DMS153 (cell line): ENCODE measurements around the gene SIGLEC12.
"Not testable (repeated sequence)": the region's sequence is repeated elsewhere in the genome, so short reads cannot be mapped to it uniquely, and the experiment has no call there.

Source experiments
- DNase-seq: peaks from one replicate; lab custom pipeline; 2025; lab: John Stamatoyannopoulos, UW

SIGLEC12 gene

GRCh38 chr19:51479531-51480331 lies 21.9 kb downstream of the SIGLEC12 start:
- DNase-seq, result no peak

GRCh38 chr19:51478381-51479234 lies 23.0 kb downstream of the SIGLEC12 start, which contains the start of gene CEACAM18:
TSS of gene CEACAM18 (plus strand) at chr19:51478539.
- no peak for DNase-seq

DNA sequence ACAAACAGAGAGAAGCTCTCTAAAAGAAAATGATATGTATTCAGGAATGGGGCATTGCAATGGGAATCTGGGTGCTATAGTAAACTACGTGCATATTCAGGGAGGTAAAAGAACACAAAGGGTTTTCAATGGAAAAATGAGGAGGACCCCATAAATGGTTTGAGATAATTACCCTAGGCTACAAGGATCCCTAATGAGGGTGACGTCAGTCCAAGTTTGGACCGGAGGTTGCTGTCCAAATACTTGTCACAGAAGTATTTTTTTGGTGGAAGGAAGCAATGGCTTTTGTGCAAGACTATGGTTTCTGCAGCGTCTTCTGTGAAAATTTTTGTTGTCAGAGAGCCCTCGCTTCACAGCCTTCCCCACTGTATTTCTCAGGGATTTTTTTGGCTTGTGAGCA lies 24.3 kb downstream of the SIGLEC12 start:
- no peak for DNase-seq

- no peak for DNase-seq
Measured at GRCh38 chr19:51476164-51476563, 25.4 kb downstream of the SIGLEC12 start.

GRCh38 chr19:51473009-51473707 lies 28.4 kb downstream of the SIGLEC12 start:
- peak; percentile 23 for DNase-seq

DNA sequence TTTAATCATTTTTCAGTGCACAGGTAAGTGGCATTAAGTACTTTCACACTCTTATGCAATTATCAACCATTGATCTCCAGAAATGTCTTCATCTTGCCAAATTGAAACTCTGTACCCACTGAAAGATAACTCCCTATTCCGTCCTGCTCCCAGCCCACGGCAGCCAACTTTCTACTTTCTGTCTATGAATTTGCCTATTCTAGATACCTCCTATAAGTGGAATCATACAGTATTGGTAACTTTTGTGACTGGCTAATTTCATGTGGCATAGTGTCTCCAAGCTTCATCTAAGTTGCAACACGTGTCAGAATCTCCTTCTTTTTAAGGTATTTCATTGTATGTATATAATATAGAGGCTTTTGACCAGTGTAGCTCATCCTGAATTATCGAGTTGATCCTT lies 29.0 kb downstream of the SIGLEC12 start:
- DNase-seq, result no peak

- no peak for DNase-seq
Measured at GRCh38 chr19:51471527-51471926, 30.1 kb downstream of the SIGLEC12 start.

DNA sequence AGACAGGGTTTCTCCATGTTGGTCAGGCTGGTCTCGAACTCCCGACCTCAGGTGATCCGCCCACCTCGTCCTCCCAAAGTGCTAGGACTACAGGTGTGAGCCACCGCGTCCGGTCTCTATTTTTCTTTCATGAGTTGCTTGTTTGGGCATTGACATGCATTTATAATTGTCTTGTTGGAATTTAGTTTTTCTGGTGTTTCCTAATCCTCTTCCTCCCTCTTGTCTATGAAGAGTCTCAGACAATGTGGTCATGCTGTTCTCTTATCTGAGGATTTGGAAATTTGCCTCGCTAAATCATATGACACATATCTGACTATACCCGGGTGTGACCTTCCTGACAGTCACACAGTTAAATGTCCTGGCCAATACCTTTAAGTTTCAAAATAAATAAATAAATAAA lies 30.6 kb downstream of the SIGLEC12 start:
- no peak for DNase-seq

DNA sequence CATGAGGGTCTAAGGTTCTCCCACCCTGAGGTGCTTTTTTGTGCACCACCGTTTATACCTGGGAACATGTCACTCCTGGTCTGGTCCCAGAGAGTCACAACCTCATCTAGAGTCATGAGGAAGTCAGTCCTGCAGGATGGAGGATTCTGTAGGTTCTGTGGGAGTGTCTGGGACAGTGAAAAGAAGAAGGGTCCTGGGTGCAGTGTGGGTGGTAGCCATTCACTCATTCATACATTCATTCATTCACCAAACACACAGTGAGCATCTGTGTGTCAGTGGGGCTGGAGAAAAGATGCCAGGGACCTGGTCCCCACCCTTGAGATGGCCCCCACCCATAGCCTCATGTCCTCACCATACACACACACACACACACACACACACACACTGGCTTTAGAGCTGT lies 32.0 kb downstream of the SIGLEC12 start:
- DNase-seq, result no peak

- no peak for DNase-seq
Measured at GRCh38 chr19:51469162-51469561, 32.4 kb downstream of the SIGLEC12 start.

DNA sequence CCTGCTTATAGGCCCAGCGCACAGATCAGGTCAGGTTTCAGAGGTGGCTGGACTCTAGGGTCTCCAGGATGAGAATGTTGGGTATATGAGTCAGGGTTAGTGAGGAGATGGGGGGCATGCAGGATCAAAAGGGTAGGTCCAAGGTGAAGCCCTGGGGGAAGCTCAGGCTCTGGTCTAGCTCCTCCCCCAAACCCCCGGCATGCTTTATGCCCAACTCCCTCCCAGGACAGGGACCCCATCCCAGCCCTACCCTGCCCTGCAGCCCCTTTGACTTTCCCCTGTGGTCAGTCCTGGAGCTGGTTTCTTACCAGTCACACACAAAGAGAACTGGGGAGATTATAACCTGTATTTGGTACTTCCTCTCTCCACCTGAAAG lies 33.1 kb downstream of the SIGLEC12 start:
- no peak for DNase-seq

DNA sequence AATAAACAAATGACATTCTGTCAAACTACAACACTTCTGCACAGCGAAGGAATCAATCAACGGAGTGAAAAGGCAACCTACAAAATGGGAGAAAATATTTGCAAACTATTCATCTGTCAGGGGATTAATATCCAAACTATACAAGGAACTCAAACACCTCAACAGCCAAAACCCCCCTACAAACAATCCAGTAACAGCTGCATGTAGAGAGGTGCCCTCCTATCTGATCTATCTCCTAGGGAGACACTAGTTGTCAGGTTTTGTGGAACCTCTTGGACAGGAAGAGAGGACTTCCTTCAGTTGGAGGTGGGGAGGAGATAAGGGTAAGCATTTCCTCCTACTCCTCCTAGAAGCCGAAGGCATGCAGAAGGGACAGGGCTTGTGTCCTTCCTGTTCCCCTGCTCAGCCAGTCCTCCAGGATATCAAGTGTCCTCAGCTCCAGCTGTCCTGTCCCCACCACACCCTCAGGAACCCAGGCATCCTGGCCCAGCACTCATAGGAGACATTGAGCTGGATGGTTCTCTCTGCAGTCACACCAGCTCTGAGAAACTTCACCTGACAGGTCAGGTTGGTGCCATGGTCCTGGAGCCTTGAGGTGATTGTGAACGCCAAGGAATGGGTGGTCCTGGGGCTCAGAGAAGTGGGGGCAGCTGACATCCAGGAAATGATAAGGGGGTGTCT lies 33.6 kb downstream of the SIGLEC12 start:
- no peak for DNase-seq

- DNase-seq, result no peak
Measured at GRCh38 chr19:51466723-51467122, 34.9 kb downstream of the SIGLEC12 start.

GRCh38 chr19:51463976-51464581 lies 37.5 kb downstream of the SIGLEC12 start:
- DNase-seq, result not testable (repeated sequence)

DNA sequence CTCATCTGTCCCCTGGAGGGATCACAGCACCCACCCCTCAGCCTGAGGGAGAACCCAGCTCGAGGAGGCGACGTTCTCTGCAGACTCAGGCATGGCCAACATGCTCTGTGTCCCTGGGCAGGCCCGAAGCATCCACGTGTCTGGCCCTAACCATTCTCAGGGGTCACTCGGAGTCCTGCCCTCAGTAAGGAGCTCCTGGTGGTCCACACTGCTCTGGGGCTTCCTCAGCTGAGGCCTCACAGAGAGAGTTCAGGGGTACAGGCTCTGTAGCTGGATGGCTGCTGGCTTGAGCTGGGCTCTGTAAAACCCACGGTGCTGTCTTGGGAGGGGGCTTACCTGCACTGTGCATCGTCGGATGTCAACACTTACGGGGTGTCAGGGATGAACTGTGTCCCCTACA lies 38.9 kb downstream of the SIGLEC12 start:
- no peak for DNase-seq

DNA sequence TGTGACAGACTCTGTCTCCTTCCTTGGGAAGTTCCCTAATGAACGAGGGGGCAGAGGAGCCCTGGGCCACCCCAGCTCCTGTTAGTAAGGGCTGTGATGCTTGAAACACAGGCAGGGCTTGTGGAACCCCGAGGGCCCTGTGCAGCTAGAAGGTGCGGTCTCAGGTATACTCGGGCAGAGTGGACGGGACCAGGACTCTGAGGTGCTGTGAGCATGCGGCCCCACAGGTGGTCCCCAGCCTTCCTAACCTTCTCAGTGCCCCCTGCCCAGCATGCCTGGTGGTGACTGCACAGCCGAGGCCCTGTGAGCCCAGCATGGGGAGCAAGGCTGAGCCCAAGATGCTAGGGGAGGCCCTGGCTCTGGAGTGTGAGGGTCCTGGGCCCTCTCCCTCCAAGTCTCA lies 39.3 kb downstream of the SIGLEC12 start:
- no peak for DNase-seq

GRCh38 chr19:51461723-51462161 lies 39.9 kb downstream of the SIGLEC12 start:
- no peak for DNase-seq

GRCh38 chr19:51460164-51460992 lies 41.2 kb downstream of the SIGLEC12 start:
- DNase-seq, result no peak

DNA sequence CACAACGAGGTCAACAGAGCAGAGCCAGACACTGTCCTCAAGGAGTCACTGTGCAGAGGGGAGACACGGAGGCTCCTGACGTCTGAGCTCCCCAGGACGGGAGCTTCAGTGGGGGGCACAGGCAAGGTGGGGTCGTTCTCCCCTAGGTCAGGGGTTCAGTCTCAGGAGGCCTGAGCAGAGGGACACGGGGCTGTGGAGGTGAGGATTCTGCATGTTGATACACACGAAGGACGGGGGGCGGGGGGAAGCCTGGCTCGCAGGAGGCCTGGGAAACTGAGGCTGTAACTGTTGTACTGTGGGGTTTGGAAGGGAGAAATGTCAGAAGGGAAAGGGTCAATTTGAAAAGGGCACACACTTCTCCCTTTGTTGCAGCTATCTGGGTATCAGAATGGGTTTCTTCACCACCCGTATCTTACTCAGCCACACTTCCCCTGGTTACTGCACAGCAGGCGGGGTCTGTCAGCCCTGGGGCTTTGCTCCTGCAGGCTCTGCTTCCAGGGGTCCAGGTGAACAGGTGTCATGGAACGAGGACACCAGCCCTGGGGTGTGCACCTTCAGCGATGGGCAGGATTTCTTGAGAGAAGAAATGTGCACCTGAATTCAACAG lies 42.6 kb downstream of the SIGLEC12 start:
- no peak for DNase-seq

- no peak for DNase-seq
Measured at GRCh38 chr19:51458051-51458645, 43.5 kb downstream of the SIGLEC12 start, which contains the start of gene SIGLEC8. TSS of gene SIGLEC8 (minus strand) at chr19:51458454. CDS start at chr19:51458387, 67 bp downstream.
